NB4 (cell line): ENCODE data around the gene ZNF3.

Experiments
- DNase-seq: peaks from one replicate; pipeline ENCODE4 v3.0.0; 2010; ENCODE audit warnings: low read depth
- H3K4me3 ChIP-seq: one replicate; pipeline ENCODE4 v1.5.1; 2011; ENCODE audit warnings: mild to moderate bottlenecking, low read depth, low read length, moderate library complexity
- CTCF ChIP-seq: IDR thresholded peaks from one replicate; pipeline ENCODE4 v1.5.1; 2012; ENCODE audit warnings: low read depth, low read length
- MAX ChIP-seq: IDR thresholded peaks from 2 replicates; pipeline ENCODE4 v1.6.1; 2011; ENCODE audit warnings: low read depth, low read length
- MYC ChIP-seq: IDR thresholded peaks from 2 replicates; pipeline ENCODE4 v1.6.1; 2011; ENCODE audit warnings: low read depth, low read length
- POLR2A ChIP-seq: IDR thresholded peaks from 2 replicates; pipeline ENCODE4 v1.6.1; 2011; ENCODE audit warnings: mild to moderate bottlenecking; ENCODE audit not compliant: insufficient read length; ENCODE audit errors: extremely low read depth

The ZNF3 gene

DNA sequence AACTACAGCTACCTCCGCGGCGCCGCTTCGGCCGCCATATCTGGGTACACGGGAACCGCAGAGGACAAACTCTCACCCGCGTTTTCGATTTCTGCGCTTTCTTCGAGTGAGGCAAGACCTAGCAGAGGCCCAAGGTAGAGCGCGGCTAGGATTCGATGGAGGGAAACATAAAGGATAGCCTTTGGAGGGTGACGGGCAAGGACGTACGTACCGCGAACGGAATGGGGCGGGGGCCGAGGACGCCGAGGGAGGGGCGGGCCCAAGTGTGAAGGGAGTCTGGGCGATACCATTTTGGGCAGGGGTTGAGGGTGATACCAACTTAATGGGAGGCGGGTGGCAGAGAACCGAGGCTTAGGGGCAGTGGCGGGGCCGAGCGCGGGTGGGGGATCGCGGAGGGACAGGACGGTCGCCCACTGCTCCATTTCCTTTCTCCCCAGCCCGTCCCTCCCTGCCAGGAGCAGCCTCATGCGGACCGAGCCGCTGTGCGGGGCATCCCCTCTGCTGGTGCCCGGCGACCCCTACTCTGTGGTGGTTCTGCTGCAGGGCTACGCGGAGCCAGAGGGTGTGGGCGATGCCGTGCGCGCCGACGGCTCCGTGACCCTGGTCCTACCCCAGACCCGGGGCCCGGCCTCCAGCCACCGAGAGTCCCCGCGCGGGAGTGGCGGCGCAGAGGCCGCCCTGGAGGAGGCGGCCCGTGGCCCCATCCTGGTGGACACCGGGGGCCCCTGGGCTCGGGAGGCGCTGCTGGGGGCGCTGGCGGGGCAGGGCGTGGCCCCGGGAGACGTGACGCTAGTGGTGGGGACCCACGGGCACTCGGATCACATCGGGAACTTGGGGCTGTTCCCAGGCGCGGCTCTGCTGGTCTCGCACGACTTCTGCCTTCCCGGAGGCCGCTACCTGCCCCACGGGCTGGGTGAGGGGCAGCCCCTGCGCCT is 45.7 kb upstream of the ZNF3 start, which contains the start of gene MBLAC1:
Gene MBLAC1 (plus strand): TSS at position 37 of the 935 bp plus-strand sequence. CDS start 429 bp downstream, at position 466.
- TF ChIP-seq MAX (peak; percentile 45), POLR2A (peak; percentile 90), MYC (peak; percentile 48), CTCF (no peak)

GRCh38 chr7:100126239-100126930 is 44.9 kb upstream of the ZNF3 start:
- peak overlapping the region; percentile 96 for H3K4me3 ChIP-seq
- TF ChIP-seq MYC, result no peak
- TF ChIP-seq MAX, result no peak
- no peak for TF ChIP-seq CTCF
- TF ChIP-seq POLR2A, result no peak
- DNase-seq, result no peak

More for the DNA sequence above, 45.7 kb upstream of the ZNF3 start, which contains the start of gene MBLAC1:
- H3K4me3 ChIP-seq, result peak within 1 kb of the TSS; percentile 96
- peak; percentile 97 for DNase-seq

GRCh38 chr7:100124301-100125230 is 43.0 kb upstream of the ZNF3 start:
- DNase-seq, result no peak
- no peak for TF ChIP-seq MYC
- TF ChIP-seq MAX, result no peak
- TF ChIP-seq CTCF, result no peak
- no peak overlapping the region for H3K4me3 ChIP-seq

DNA sequence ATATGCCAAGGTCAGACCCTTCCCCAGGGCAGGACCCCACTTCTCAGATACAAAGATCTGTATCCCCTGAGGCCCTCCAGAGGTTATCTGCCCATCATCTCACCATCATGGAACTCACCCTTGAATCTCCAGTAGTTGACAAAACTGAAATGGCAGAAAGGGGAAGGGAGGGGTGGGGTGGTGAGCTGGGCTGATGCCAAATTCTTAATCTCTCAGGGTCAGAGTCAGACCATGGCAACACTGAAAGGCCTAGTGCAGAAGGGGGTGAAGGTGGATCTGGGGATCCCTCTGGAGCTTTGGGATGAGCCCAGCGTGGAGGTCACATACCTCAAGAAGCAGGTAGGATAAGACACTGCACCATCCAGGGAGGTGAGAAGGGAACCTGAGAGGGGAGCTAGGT is 41.0 kb upstream of the ZNF3 start:
- TF ChIP-seq MYC (no peak), CTCF (no peak)
- DNase-seq, result no peak
- no peak overlapping the region for H3K4me3 ChIP-seq

GRCh38 chr7:100122067-100122466 is 40.5 kb upstream of the ZNF3 start:
- H3K4me3 ChIP-seq, result no peak overlapping the region
- TF ChIP-seq CTCF, result no peak
- TF ChIP-seq MYC, result no peak
- TF ChIP-seq MAX, result no peak
- TF ChIP-seq POLR2A, result no peak
- no peak for DNase-seq
